AG04450 (cell line): ENCODE measurements around the gene PCDHGB6. TPM values are rescaled to one million over a fixed set of nuclear protein-coding genes. Genes with fewer than 3 reads are reported as not detected.
"Not testable (repeated sequence)": the region's sequence is repeated elsewhere in the genome, so short reads cannot be mapped to it uniquely, and the experiment has no call there.

Experiments
- CTCF ChIA-PET: fragments of 300-600, 350-600 bp; formaldehyde crosslinking; extraction: SDS; loops from one replicate; lab custom pipeline; 2022; ENCODE audit warnings: antibody characterized with exemption, inconsistent platforms; lab: Charles Lee
- POLR2A ChIA-PET: fragments of 350-600 bp; formaldehyde crosslinking; extraction: SDS; loops from one replicate; lab custom pipeline; 2021; ENCODE audit warnings: antibody characterized with exemption, inconsistent platforms; lab: Yijun Ruan, JAX
- DNase-seq: peaks from one replicate; pipeline ENCODE4 v3.0.0-alpha.2; 2011; ENCODE audit warnings: low read depth, low spot score
- H3K27ac ChIP-seq: one replicate; pipeline ENCODE4 v1.5.1; 2012; ENCODE audit warnings: low read depth, low read length, control low read depth
- H3K27me3 ChIP-seq: one replicate; pipeline ENCODE4 v1.6.0; 2012; ENCODE audit warnings: low read length; ENCODE audit not compliant: control insufficient read depth, insufficient read depth
- H3K4me3 ChIP-seq: 2 replicates; pipeline ENCODE4 v1.5.1; 2011; ENCODE audit warnings: mild to moderate bottlenecking, low read depth, low read length, control low read depth
- H3K9me3 ChIP-seq: 2 replicates; pipeline ENCODE4 v1.5.1; 2012; ENCODE audit warnings: low read length; ENCODE audit not compliant: control insufficient read depth, insufficient read depth
- polyA plus RNA-seq: library from polyadenylated mRNA; depleted of rRNA; stranded (reverse); fragments of >200 nt; gene quantifications from 2 replicates; pipeline ENCODE4 v1.2.3, GENCODE V29; 2011
- TF ChIP-seq, protein P1 (sequence below): IDR thresholded peaks from 2 replicates; pipeline ENCODE4 v1.5.1; 2011; ENCODE audit warnings: low read depth, low read length, control low read depth, inconsistent platforms

PCDHGB6 gene
- polyA plus RNA-seq, 1 experiment = 3.8 TPM

DNA sequence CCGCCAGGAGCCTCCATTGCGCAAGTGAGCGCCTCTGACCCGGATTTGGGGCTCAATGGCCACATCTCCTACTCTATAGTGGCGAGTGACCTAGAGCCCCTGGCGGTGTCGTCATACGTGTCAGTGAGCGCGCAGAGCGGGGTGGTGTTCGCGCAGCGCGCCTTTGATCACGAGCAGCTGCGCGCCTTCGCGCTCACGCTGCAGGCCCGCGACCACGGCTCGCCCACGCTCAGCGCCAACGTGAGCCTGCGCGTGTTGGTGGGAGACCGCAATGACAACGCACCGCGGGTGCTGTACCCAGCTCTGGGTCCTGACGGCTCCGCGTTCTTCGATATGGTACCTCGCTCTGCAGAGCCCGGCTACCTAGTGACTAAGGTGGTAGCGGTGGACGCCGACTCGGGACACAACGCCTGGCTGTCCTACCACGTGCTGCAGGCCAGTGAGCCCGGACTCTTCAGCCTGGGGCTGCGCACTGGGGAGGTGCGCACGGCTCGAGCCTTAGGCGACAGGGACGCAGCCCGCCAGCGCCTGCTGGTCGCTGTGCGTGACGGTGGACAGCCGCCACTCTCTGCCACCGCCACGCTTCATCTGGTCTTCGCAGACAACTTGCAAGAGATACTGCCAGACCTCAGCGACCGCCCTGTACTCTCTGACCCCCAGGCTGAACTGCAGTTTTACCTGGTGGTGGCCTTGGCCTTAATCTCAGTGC lies 1.9 kb downstream of the PCDHGB6 start:
- CTCF ChIA-PET = interaction anchor here (0.7 to 5.0 kb wide), 2 partner anchors 11 to 149 kb away, joined by 5 to 178 read pairs; partner anchors contain the start of gene PCDHGA11
- no peak for DNase-seq
- POLR2A ChIA-PET = no interaction called here
- no peak overlapping the region for H3K4me3 ChIP-seq
- H3K9me3 ChIP-seq = peaks cover 63% of the 10 kb centered on the region
- H3K27me3 ChIP-seq = no peaks in the 10 kb centered on the region
- TF ChIP-seq, protein P1, sequence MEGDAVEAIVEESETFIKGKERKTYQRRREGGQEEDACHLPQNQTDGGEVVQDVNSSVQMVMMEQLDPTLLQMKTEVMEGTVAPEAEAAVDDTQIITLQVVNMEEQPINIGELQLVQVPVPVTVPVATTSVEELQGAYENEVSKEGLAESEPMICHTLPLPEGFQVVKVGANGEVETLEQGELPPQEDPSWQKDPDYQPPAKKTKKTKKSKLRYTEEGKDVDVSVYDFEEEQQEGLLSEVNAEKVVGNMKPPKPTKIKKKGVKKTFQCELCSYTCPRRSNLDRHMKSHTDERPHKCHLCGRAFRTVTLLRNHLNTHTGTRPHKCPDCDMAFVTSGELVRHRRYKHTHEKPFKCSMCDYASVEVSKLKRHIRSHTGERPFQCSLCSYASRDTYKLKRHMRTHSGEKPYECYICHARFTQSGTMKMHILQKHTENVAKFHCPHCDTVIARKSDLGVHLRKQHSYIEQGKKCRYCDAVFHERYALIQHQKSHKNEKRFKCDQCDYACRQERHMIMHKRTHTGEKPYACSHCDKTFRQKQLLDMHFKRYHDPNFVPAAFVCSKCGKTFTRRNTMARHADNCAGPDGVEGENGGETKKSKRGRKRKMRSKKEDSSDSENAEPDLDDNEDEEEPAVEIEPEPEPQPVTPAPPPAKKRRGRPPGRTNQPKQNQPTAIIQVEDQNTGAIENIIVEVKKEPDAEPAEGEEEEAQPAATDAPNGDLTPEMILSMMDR = no peak
- H3K27ac ChIP-seq = no peak overlapping the region

DNA sequence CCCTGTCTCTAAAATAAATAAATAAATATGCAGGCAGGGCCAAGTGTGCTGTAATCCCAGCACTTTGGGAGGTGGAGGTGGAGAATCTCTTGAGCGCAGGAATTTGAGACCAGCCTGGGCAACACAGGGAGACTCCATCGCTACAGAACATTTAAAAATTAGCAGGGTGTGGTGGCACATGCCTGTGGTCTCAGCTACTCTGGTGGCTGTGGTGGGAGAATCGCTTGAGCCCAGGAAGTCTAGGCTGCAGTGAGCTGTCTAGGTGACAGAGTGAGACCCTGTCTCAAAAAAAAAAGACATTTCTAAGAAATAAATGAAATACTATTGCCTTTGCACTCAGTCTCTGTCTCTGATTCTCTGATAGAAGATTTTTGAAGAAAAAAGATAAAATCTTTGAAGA lies 3.8 kb downstream of the PCDHGB6 start:
- CTCF ChIA-PET = interaction anchor here (0.6 to 5.0 kb wide), 5 partner anchors 22 to 152 kb away, joined by 4 to 178 read pairs (median 9); partner anchors contain the start of genes PCDHGA1 and PCDHGB3
- H3K4me3 ChIP-seq = no peak overlapping the region
- H3K27me3 ChIP-seq = no peaks in the 10 kb centered on the region
- TF ChIP-seq, protein P1 = no peak
- H3K27ac ChIP-seq = no peak overlapping the region
- DNase-seq = no peak
- H3K9me3 ChIP-seq = peaks cover 58% of the 10 kb centered on the region
- POLR2A ChIA-PET = interaction anchor here (0.7 kb wide), 1 partner anchor 698 kb away, joined by 3 read pairs; no protein-coding TSS in a partner anchor

DNA sequence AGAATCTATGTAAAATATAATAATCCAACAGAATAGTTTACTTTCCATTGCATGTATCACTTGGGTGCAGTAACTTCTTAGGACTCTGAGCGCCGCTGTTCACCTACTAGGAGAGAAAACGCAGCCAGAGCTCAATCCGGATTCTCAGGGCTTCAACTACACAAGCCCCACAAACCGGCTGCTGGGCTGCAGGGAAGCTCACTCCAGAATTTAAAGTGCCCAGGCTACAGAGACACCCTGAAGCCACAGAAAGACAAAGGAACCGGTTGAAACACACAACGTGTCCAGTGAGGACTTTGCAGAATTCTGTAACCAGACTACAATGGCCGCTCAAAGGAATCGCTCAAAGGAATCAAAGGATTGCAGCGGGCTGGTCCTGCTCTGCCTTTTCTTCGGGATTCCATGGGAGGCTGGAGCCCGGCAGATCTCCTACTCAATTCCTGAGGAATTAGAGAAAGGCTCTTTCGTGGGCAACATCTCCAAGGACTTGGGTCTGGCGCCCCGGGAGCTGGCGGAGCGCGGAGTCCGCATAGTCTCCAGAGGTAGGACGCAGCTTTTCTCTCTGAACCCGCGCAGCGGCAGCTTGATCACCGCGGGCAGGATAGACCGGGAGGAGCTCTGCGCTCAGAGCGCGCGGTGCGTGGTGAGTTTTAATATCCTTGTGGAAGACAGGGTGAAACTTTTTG lies 5.2 kb downstream of the PCDHGB6 start, which contains the start of gene PCDHGA10:
PCDHGA10 (plus strand) TSS at position 134 of the 686 bp plus-strand sequence; CDS start at position 323, 189 bp downstream.
- Histone ChIP-seq H3K9me3 (peaks cover 62% of the 10 kb centered on the region), H3K27ac (peak within 1 kb of the TSS; percentile 52), H3K27me3 (no peaks in the 10 kb centered on the region), H3K4me3 (peak within 1 kb of the TSS; percentile 58)
- DNase-seq = no peak
- TF ChIP-seq, protein P1 = peak; percentile 77
- CTCF ChIA-PET = interaction anchor here (0.7 to 5.0 kb wide), 33 partner anchors 8 to 178 kb away, joined by 3 to 178 read pairs (median 4); partner anchors contain the start of genes PCDHGA1, PCDHGA11, PCDHGA12 and PCDHGA4
- POLR2A ChIA-PET = interaction anchor here (0.9 to 1.8 kb wide), 3 partner anchors 112 to 151 kb away, joined by 3 to 5 read pairs (median 4); no protein-coding TSS in a partner anchor

DNA sequence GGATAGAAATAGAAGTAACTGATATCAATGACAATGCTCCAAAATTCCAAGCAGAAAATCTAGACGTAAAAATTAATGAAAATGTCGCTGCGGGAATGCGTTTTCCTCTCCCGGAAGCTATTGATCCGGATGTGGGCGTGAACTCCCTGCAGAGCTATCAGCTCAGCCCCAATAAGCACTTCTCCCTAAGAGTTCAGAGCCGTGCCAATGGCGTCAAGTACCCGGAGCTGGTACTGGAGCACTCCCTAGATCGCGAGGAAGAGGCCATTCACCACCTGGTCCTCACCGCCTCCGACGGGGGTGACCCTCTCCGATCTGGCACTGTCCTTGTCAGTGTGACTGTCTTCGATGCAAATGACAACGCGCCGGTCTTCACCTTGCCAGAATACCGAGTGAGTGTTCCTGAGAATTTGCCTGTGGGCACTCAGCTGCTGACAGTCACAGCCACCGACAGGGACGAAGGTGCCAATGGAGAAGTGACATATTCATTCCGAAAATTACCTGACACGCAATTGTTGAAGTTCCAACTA lies 5.8 kb downstream of the PCDHGB6 start:
- Histone ChIP-seq H3K4me3 (peak overlapping the region; percentile 58), H3K27ac (no peak overlapping the region), H3K27me3 (no peaks in the 10 kb centered on the region), H3K9me3 (peaks cover 62% of the 10 kb centered on the region)
- TF ChIP-seq, protein P1 = no peak
- CTCF ChIA-PET = interaction anchor here (0.7 to 5.0 kb wide), 23 partner anchors 11 to 155 kb away, joined by 3 to 178 read pairs (median 4); partner anchors contain the start of genes PCDHGA12, PCDHGA9, PCDHGB1 and PCDHGB3
- POLR2A ChIA-PET = interaction anchor here (0.9 to 1.8 kb wide), 3 partner anchors 111 to 151 kb away, joined by 3 to 5 read pairs (median 4); no protein-coding TSS in a partner anchor
- no peak for DNase-seq

DNA sequence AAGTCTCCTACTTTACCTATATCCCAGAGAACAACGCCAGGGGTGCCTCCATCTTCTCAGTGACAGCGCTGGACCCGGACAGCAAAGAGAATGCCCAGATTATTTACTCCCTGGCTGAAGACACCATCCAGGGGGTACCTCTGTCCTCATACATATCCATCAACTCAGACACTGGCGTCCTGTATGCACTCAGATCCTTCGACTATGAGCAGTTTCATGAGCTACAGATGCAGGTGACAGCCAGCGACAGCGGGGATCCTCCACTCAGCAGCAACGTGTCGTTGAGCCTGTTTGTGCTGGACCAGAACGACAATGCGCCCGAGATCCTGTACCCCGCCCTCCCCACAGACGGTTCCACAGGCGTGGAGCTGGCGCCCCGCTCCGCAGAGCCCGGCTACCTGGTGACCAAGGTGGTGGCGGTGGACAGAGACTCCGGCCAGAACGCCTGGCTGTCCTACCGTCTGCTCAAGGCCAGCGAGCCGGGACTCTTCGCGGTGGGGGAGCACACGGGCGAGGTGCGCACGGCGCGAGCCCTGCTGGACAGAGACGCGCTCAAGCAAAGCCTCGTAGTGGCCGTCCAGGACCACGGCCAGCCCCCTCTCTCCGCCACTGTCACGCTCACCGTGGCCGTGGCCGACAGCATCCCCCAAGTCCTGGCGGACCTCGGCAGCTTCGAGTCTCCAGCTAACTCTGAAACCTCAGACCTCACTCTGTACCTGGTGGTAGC lies 6.9 kb downstream of the PCDHGB6 start:
- POLR2A ChIA-PET, DNase-seq, H3K27me3 ChIP-seq, H3K27ac ChIP-seq, H3K4me3 ChIP-seq: not testable (repeated sequence)
- H3K9me3 ChIP-seq = peaks cover 63% of the 10 kb centered on the region
- CTCF ChIA-PET = interaction anchor here (0.9 to 5.0 kb wide), 6 partner anchors 15 to 149 kb away, joined by 3 to 178 read pairs (median 20); partner anchors contain the start of genes PCDHGA12 and PCDHGB3

DNA sequence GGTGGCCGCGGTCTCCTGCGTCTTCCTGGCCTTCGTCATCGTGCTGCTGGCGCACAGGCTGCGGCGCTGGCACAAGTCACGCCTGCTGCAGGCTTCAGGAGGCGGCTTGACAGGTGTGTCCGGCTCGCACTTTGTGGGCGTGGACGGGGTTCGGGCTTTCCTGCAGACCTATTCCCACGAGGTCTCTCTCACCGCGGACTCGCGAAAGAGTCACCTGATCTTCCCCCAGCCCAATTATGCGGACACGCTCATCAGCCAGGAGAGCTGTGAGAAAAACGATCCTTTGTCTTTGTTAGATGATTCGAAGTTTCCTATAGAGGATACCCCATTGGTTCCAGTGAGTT lies 7.4 kb downstream of the PCDHGB6 start:
- POLR2A ChIA-PET, DNase-seq, H3K27me3 ChIP-seq, H3K27ac ChIP-seq, H3K4me3 ChIP-seq: not testable (repeated sequence)
- CTCF ChIA-PET = interaction anchor here (4.8 to 7.6 kb wide), 2 partner anchors 143 to 148 kb away, joined by 106 to 107 read pairs; no protein-coding TSS in a partner anchor
- H3K9me3 ChIP-seq = peaks cover 61% of the 10 kb centered on the region
